HCT116 (cell line): Measurements from ENCODE around the gene PDLIM4. TPM values are rescaled to one million over a fixed set of nuclear protein-coding genes. Genes with fewer than 3 reads are reported as not detected.

Experiments
- ATAC-seq: fragments of 200-7000 bp; cut with Tn5 transposase; 2 replicates; pipeline ENCODE4 v1.9.1; 2020; ENCODE audit warnings: mild to moderate bottlenecking, moderate library complexity
- BruUV-seq: library from RNA; stranded (reverse); fragments of 400-500 nt; replicated peaks from 2 replicates; lab custom pipeline; 2021; lab: Mats Ljungman, UMichigan
- CTCF ChIA-PET: fragments of 300-600 bp; sonication (Branson Sonifier 250); formaldehyde crosslinking; loops from one replicate; lab custom pipeline; 2021; ENCODE audit warnings: antibody characterized with exemption; lab: Charles Lee
- POLR2A ChIA-PET: fragments of 300-600, 350-600 bp; sonication (Branson Sonifier 250); formaldehyde crosslinking; loops from one replicate; lab custom pipeline; 2021; ENCODE audit warnings: antibody characterized with exemption; lab: Charles Lee
- RAD21 ChIA-PET, 2 experiments: fragments of 300-600 bp; sonication (Branson Sonifier 250); formaldehyde crosslinking; loops; one replicate each; lab custom pipeline; 2023; ENCODE audit warnings: low total read pairs in 2 of 2; ENCODE audit not compliant: uncharacterized antibody in 2 of 2, unreplicated experiment in 2 of 2, low non-redundant PET in 1 of 2; lab: Charles Lee
- DNase-seq: peaks from one replicate; pipeline ENCODE4 v3.0.0-alpha.2; 2010; ENCODE audit warnings: low read depth, low spot score
- H2AFZ ChIP-seq: fragments of 200-600 bp; shearing (Covaris generic), sonication (generic); 2 replicates; pipeline ENCODE4 v1.6.1; 2017; ENCODE audit warnings: low read depth, mixed run types, mixed read lengths, antibody characterized with exemption, low read length; ENCODE audit not compliant: poor library complexity, severe bottlenecking
- H3K27ac ChIP-seq: 2 replicates; pipeline ENCODE4 v1.5.1; 2012; ENCODE audit warnings: low read depth, low read length
- H3K27me3 ChIP-seq: fragments of 200-600 bp; sonication (generic); 2 replicates; pipeline ENCODE4 v1.6.1; 2016; ENCODE audit warnings: mixed run types, low read length, mixed read lengths; ENCODE audit not compliant: insufficient read depth
- H3K36me3 ChIP-seq, 2 experiments: fragments of 200-500 bp in 1 of 2; fragments of 200-600 bp in 1 of 2; sonication (Bioruptor generic) in 1 of 2; sonication (generic) in 1 of 2; 2 replicates each; pipeline versions ENCODE4 v1.5.1 to v1.6.1; 2014 to 2016; ENCODE audit warnings: low read length in 2 of 2, inconsistent platforms in 1 of 2, mixed read lengths in 1 of 2, mixed run types in 1 of 2; ENCODE audit not compliant: insufficient read depth in 2 of 2, control insufficient read depth in 1 of 2
- H3K4me1 ChIP-seq, 2 experiments: fragments of 200-600 bp in 1 of 2; sonication (generic) in 1 of 2; 2 replicates each; pipeline versions ENCODE4 v1.5.1 to v1.6.1; 2012 to 2017; ENCODE audit warnings: low read length in 2 of 2, inconsistent platforms in 1 of 2, mild to moderate bottlenecking in 1 of 2, mixed read lengths in 1 of 2, mixed run types in 1 of 2, moderate library complexity in 1 of 2; ENCODE audit not compliant: insufficient read depth in 2 of 2, control insufficient read depth in 1 of 2
- H3K4me2 ChIP-seq: fragments of 200-600 bp; sonication (generic); 2 replicates; pipeline ENCODE4 v1.6.1; 2017; ENCODE audit warnings: mixed run types, low read length, mixed read lengths
- H3K4me3 ChIP-seq, 2 experiments: fragments of 200-600 bp in 1 of 2; sonication (generic) in 1 of 2; replicated peaks in 1 of 2; 2 replicates each; pipeline ENCODE4 v1.5.1; 2011 to 2016; ENCODE audit warnings: low read length in 2 of 2, control low read depth in 1 of 2, low read depth in 1 of 2, mild to moderate bottlenecking in 1 of 2, mixed read lengths in 1 of 2, mixed run types in 1 of 2
- H3K79me2 ChIP-seq: fragments of 200-600 bp; sonication (generic); 2 replicates; pipeline ENCODE4 v1.6.1; 2017; ENCODE audit warnings: mild to moderate bottlenecking, mixed run types, low read length, moderate library complexity, mixed read lengths; ENCODE audit not compliant: insufficient read depth
- H3K9ac ChIP-seq: fragments of 200-600 bp; sonication (generic); 2 replicates; pipeline ENCODE4 v1.6.1; 2016; ENCODE audit warnings: low read length, mixed read lengths
- H3K9me2 ChIP-seq: fragments of 200-600 bp; sonication (generic), shearing (Covaris generic); 2 replicates; pipeline ENCODE4 v1.6.1; 2017; ENCODE audit warnings: mixed run types, mild to moderate bottlenecking, moderate library complexity; ENCODE audit not compliant: insufficient read depth
- H3K9me3 ChIP-seq, 2 experiments: fragments of 200-500 bp in 1 of 2; fragments of 200-600 bp in 1 of 2; sonication (Bioruptor generic) in 1 of 2; sonication (generic) in 1 of 2; 2 replicates each; pipeline ENCODE4 v1.6.1; 2014 to 2017; ENCODE audit warnings: low read length in 2 of 2, mixed read lengths in 2 of 2, inconsistent platforms in 1 of 2, low read depth in 1 of 2, mild to moderate bottlenecking in 1 of 2, mixed run types in 1 of 2, moderate library complexity in 1 of 2; ENCODE audit not compliant: control insufficient read depth in 1 of 2, insufficient read depth in 1 of 2
- H4K20me1 ChIP-seq: fragments of 200-600 bp; sonication (generic), shearing (Covaris generic); 2 replicates; pipeline ENCODE4 v1.6.1; 2017; ENCODE audit warnings: mixed run types, mild to moderate bottlenecking, moderate library complexity; ENCODE audit not compliant: insufficient read depth
- CBX3 ChIP-seq: IDR thresholded peaks from 2 replicates; pipeline ENCODE4 v1.6.1; 2012; ENCODE audit warnings: low read depth
- POLR2AphosphoS5 ChIP-seq: IDR thresholded peaks from 2 replicates; pipeline ENCODE4 v1.6.1; 2011; ENCODE audit warnings: mild to moderate bottlenecking, low read depth, low read length, moderate library complexity
- ZBTB33 ChIP-seq: IDR thresholded peaks from 2 replicates; pipeline ENCODE4 v1.6.1; 2011; ENCODE audit warnings: mild to moderate bottlenecking, low read length, moderate library complexity; ENCODE audit not compliant: insufficient replicate concordance; ENCODE audit errors: extremely low read depth
- intact Hi-C: fragments of 100-400 bp; cut with micrococcal nuclease; formaldehyde crosslinking; loops from 2 replicates; pipeline ENCODE4 v1.10.0; 2022
- total RNA-seq: library from RNA; stranded (reverse); gene quantifications from one replicate; pipeline ENCODE4 v1.2.1, GENCODE V29; 2021; ENCODE audit not compliant: unreplicated experiment
- TF ChIP-seq, protein P1 (sequence below): IDR thresholded peaks from 2 replicates; pipeline ENCODE4 v1.6.1; 2012

PDLIM4 gene
- total RNA-seq, 1 experiment from 2014 or later = not detected

DNA sequence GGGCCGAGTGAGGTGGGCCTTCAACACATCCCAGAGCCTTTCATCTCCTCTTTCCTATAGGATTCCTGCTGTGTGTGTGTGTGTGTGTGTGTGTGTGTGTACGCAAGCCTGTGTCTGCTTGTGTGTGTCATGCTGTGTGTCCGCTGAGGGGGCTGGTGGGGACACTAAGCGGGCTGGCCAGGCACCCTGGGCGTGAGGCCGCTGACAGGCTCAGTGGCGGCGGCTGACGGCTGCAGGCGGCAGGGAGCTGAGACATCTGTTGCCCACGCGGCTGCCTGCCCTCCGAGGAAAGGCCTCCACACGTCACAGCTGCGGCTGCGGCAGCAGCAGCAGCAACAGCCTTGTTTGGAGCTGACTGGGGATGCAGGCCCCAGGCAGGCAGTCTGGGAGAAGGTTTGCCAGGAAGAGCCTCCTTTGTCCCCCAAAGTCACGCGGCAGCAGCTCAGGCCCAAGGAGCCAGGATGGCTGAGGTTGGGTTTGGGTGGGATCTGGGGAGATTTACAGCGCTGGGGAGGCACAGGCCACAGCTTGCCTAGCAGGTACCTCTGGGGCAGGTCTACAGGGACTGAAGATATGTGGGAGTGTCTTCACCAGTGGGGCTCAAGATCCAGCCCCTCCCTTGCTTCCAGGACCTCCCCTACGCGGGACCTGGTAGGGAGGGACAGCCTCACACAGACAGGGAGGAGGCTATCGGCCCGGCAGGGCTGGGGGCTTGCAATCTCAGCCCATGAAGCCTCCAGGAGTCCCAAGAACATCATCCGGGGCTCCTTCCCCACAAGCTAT is 1.8 kb downstream of the PDLIM4 start:
- no peaks in the 10 kb centered on the region for H3K9me2 ChIP-seq
- TF ChIP-seq, protein P1, sequence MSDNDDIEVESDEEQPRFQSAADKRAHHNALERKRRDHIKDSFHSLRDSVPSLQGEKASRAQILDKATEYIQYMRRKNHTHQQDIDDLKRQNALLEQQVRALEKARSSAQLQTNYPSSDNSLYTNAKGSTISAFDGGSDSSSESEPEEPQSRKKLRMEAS = no peak
- TF ChIP-seq ZBTB33 = no peak
- TF ChIP-seq, all 23 proteins: peak for 0
- intact Hi-C loops = no loop called here
- no peak overlapping the region for H2AFZ ChIP-seq
- H3K4me2 ChIP-seq = peak overlapping the region; percentile 75
- CTCF ChIA-PET = interaction anchor here (2.8 kb wide), 1 partner anchor 21 kb away, joined by 14 read pairs; no protein-coding TSS in a partner anchor
- peak; percentile 41 for ATAC-seq
- peaks cover 27 to 62% of the 10 kb centered on the region in 2 experiments for H3K4me1 ChIP-seq
- H3K79me2 ChIP-seq = no peaks in the 10 kb centered on the region
- H4K20me1 ChIP-seq = no peaks in the 10 kb centered on the region
- H3K9ac ChIP-seq = no peak overlapping the region
- H3K27me3 ChIP-seq = no peaks in the 10 kb centered on the region
- POLR2A ChIA-PET = interaction anchor here (1.4 kb wide), 1 partner anchor 9 kb away, joined by 4 read pairs; no protein-coding TSS in a partner anchor
- H3K36me3 ChIP-seq = no peaks in the 10 kb centered on the region
- no TSS peak for BruUV-seq
- no peak for DNase-seq
- H3K9me3 ChIP-seq = no peaks in the 10 kb centered on the region
- H3K27ac ChIP-seq = peak overlapping the region; percentile 20; the same call in 1 of the 2 replicates
- peak overlapping the region in 1 of 2 experiments; percentile 35; a peak in 1 of 4 replicates for H3K4me3 ChIP-seq
- RAD21 ChIA-PET = no interaction called here

- no peak for DNase-seq
- Histone ChIP-seq H3K4me3 (peak overlapping the region in 1 of 2 experiments; percentile 35; a peak in 3 of 4 replicates), H3K9me2 (no peaks in the 10 kb centered on the region), H3K36me3 (no peaks in the 10 kb centered on the region), H3K9me3 (no peaks in the 10 kb centered on the region), H3K27me3 (no peaks in the 10 kb centered on the region), H4K20me1 (no peaks in the 10 kb centered on the region), H3K9ac (peak overlapping the region; percentile 27), H3K27ac (peak overlapping the region; percentile 20), H2AFZ (peak overlapping the region; percentile 77), H3K4me1 (peaks cover 27 to 65% of the 10 kb centered on the region in 2 experiments), H3K79me2 (no peaks in the 10 kb centered on the region), H3K4me2 (peak overlapping the region; percentile 75)
- CTCF ChIA-PET = interaction anchor here (2.8 kb wide), 1 partner anchor 21 kb away, joined by 14 read pairs; no protein-coding TSS in a partner anchor
- BruUV-seq = no TSS peak
- ATAC-seq = peak; percentile 32
- intact Hi-C loops = no loop called here
- RAD21 ChIA-PET = no interaction called here
- POLR2A ChIA-PET = interaction anchor here (1.4 kb wide), 2 partner anchors 10 to 32 kb away, joined by 3 to 4 read pairs; partner anchors contain the start of gene P4HA2
- TF ChIP-seq POLR2AphosphoS5 = peak; percentile 39; the same call in 1 of the 2 replicates
- no peak for TF ChIP-seq CBX3
Observed at GRCh38 chr5:132260051-132260450, 2.6 kb downstream of the PDLIM4 start.
